ENCODE results near the gene ZBTB20.

ZBTB20 gene

DNA sequence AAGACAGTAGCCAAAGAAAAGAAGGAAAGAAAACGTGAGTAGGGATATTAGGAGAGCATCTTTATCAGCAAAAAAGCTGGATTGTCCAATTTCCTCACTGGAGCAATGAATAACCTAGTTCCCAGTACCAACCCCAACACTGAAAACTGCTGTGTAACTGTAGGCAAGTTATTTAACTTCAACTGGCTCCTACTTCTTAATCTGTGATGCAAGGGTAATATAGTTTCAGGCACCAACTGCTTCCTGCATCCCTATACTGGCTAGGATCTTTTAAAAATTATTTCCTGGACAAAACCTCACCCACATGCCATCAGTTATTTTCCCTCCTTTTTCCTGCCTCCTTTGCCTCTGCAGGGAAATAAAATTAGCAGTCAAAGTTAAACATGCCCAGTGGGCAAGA lies 59.6 kb downstream of the ZBTB20 start:
- peaks cover 2% of the 10 kb centered on the region for H3K36me3 Mint-ChIP-seq (ENCODE audit: low read depth)
- no peak overlapping the region for H3K27ac Mint-ChIP-seq
- peaks cover 18% of the 10 kb centered on the region for H3K4me1 Mint-ChIP-seq
- no peaks in the 10 kb centered on the region for H3K9me3 Mint-ChIP-seq
- no peaks in the 10 kb centered on the region for H3K27me3 Mint-ChIP-seq
- H3K4me3 Mint-ChIP-seq: no peak overlapping the region
- DNase-seq: no peak
- ATAC-seq: no peak

DNA sequence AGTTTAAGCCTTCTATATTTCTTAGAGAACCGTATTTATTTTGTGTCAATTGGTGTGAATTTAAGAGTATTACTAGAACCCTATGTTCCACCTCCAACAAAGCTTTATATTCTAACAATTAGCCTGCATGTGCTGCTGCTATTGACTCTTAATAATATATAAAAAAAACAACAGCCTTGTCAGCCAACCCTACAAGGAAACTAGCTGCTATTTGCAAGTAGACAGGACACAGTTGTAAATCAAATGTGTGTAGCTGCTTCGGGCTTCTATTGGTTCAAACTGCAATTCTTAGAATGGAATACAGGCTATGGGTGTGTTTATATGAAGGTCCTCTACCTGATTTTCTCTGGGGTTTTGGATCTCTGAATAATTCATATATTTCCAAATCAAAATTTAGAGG lies 60.7 kb downstream of the ZBTB20 start:
- no peak overlapping the region for H3K27ac Mint-ChIP-seq
- peaks cover 2% of the 10 kb centered on the region for H3K36me3 Mint-ChIP-seq (ENCODE audit: low read depth)
- no peaks in the 10 kb centered on the region for H3K9me3 Mint-ChIP-seq
- H3K4me1 Mint-ChIP-seq: peaks cover 22% of the 10 kb centered on the region
- ATAC-seq (no peak), DNase-seq (no peak)
- H3K27me3 Mint-ChIP-seq: no peaks in the 10 kb centered on the region
- no peak overlapping the region for H3K4me3 Mint-ChIP-seq

DNA sequence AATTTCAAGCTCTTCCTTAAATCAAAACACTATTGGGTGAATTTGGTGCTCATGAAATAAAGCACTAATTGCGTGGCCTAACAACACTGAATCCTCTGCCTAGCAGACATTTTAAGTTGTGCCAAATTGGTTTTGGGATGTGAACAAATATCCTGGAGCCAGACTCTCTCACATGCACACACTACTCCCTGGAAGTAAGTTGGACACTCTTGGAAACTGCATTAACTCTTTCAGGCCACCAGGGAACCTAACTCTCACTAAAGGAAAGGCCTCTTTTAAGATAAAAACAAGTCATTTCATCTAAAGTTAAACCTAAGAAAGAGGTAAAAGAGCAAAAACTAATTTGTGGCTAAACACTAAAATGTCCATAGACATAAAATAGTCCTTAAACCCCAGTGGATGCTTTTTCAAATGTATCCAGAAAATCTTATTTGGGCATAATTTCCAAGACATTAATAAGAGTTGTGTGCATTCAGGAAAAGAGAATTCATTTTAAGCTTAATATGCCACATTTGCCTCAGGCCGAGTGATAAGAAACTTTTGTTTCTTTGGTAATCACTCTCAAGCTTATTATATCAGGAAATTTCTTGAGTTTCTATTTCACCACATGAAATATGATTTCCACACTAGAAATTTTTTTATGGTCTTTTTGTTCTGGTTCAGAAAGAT lies 61.8 kb downstream of the ZBTB20 start:
- H3K4me3 Mint-ChIP-seq: no peak overlapping the region
- H3K27ac Mint-ChIP-seq: no peak overlapping the region
- no peaks in the 10 kb centered on the region for H3K27me3 Mint-ChIP-seq
- peak; percentile 52 for ATAC-seq
- H3K36me3 Mint-ChIP-seq (ENCODE audit: low read depth): peaks cover 2% of the 10 kb centered on the region
- no peaks in the 10 kb centered on the region for H3K9me3 Mint-ChIP-seq
- H3K4me1 Mint-ChIP-seq: peaks cover 28% of the 10 kb centered on the region
- DNase-seq: no peak

DNA sequence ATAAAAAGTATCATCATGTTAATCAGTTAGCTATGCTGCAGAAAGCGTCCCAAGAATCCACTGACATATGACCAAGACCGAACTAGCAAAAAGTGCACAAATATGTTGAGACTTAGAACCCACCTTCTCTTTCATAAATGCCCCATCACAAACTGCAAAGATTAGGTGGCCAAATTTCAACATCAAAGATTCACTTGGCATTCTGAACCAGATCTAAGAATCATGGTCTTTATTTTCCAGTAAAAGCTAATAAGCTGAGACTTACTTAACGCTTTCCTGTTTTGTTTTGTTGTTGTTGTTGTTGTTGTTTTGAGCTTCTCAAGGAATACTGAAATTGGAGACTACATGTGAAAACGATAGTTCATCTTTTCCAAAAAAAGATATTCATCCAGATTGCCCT lies 62.4 kb downstream of the ZBTB20 start:
- Mint-ChIP-seq H3K27me3 (no peaks in the 10 kb centered on the region), H3K4me1 (peaks cover 31% of the 10 kb centered on the region), H3K9me3 (no peaks in the 10 kb centered on the region), H3K36me3 (ENCODE audit: low read depth) (peaks cover 2% of the 10 kb centered on the region), H3K4me3 (no peak overlapping the region), H3K27ac (no peak overlapping the region)
- ATAC-seq (no peak), DNase-seq (no peak)

DNA sequence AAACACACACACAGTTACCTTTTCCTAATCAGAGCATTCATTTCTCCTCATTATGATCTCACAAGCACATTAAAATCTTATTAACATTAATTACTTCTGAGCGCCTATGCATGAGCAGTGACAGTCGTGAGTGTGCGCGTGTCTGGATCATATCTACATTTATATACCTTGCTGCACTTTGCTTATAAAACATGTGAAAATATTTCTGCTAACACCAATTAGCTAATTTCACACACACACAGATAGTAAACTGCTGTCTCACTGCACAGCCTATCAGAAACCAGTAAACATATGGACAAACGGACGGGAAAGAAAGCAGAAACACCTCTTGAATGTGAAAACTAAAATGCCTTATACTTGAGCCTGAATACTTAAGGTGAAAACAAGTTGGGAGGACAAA lies 64.8 kb downstream of the ZBTB20 start:
- DNase-seq: no peak
- Mint-ChIP-seq H3K27me3 (no peaks in the 10 kb centered on the region), H3K4me3 (no peak overlapping the region), H3K4me1 (peaks cover 42% of the 10 kb centered on the region), H3K9me3 (no peaks in the 10 kb centered on the region), H3K27ac (no peak overlapping the region), H3K36me3 (ENCODE audit: low read depth) (peaks cover 2% of the 10 kb centered on the region)
- no peak for ATAC-seq

DNA sequence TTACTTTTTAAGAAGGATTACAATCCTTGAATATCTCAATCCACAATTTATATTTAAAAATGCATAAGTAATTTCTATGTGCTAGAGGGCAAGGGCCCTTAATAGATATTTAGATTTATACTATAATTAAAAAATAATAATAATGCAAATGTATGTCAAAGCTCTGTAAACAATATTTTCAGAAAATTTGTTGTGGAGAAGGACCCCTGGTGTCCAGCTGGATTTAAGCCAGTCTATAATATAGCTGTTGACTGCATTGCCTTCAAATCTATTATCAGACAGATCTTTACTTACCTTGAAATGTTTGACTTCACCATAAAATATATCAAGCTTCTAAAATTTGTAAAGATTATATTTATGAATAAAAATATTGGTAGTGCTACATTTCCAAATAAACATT lies 65.6 kb downstream of the ZBTB20 start:
- no peak for DNase-seq
- Mint-ChIP-seq H3K36me3 (ENCODE audit: low read depth) (peaks cover 4% of the 10 kb centered on the region), H3K4me1 (peaks cover 49% of the 10 kb centered on the region), H3K27ac (no peak overlapping the region), H3K27me3 (no peaks in the 10 kb centered on the region), H3K4me3 (no peak overlapping the region), H3K9me3 (peaks cover under 1% of the 10 kb centered on the region)
- no peak for ATAC-seq

DNA sequence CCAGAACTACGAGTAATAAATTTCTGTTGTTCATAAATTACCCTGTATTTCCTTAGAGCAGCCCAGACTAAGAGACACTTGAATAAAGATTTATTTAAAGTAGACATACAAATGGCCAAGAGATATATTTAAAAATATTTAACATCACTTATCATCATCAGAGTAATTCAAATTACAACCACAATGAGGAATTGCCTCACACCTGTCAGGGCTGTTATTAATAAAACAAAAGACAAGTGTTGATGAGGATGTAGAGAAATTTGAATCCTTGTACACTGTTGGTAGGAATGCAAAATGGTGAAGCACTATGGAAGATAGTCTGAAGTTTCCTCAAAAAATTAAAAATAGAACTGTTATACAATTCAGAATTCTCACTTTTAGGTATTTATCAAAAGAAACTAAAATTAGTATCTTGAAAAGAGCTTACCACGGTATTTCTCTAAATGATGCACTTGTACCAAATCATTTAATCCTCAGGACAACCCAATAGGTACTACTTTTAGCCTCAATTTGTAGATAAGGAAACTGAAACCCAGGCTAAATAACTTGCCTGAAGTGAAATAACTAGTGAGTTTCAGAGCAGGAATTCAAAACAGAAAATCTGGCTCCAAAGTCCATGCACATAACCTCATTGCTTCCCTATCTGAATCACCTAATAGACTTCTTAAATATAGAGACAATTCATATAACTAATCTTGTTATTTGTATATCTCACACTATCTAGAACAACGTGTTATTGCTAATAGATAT lies 69.4 kb downstream of the ZBTB20 start:
- Mint-ChIP-seq H3K9me3 (peaks cover 8% of the 10 kb centered on the region), H3K27ac (no peak overlapping the region), H3K4me1 (peaks cover 34% of the 10 kb centered on the region), H3K27me3 (no peaks in the 10 kb centered on the region), H3K36me3 (ENCODE audit: low read depth) (peaks cover 7% of the 10 kb centered on the region), H3K4me3 (no peak overlapping the region)
- DNase-seq (no peak), ATAC-seq (peak; percentile 40)

DNA sequence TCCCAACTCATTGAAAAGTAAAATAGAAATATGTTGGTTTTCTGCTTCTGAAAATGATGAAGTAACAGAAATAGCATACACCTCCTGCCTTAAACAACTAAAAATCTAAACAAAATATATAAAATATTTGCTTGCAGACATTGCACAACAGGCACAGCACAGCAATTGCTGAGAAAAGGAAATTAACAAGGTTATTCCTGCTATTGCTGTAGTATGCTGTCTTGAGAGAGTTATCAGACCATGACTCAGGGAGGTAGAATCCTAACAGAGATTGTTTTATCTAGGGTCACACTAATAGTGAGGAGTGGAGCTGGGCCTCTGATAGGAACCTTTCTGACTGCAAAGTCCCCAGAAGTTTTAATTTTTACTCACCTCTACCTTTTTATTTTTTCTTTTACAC lies 72.6 kb downstream of the ZBTB20 start:
- Mint-ChIP-seq H3K4me3 (no peak overlapping the region), H3K4me1 (peaks cover 23% of the 10 kb centered on the region), H3K27ac (no peak overlapping the region), H3K36me3 (ENCODE audit: low read depth) (peaks cover 14% of the 10 kb centered on the region), H3K9me3 (peaks cover 8% of the 10 kb centered on the region), H3K27me3 (no peaks in the 10 kb centered on the region)
- ATAC-seq (no peak), DNase-seq (no peak)

DNA sequence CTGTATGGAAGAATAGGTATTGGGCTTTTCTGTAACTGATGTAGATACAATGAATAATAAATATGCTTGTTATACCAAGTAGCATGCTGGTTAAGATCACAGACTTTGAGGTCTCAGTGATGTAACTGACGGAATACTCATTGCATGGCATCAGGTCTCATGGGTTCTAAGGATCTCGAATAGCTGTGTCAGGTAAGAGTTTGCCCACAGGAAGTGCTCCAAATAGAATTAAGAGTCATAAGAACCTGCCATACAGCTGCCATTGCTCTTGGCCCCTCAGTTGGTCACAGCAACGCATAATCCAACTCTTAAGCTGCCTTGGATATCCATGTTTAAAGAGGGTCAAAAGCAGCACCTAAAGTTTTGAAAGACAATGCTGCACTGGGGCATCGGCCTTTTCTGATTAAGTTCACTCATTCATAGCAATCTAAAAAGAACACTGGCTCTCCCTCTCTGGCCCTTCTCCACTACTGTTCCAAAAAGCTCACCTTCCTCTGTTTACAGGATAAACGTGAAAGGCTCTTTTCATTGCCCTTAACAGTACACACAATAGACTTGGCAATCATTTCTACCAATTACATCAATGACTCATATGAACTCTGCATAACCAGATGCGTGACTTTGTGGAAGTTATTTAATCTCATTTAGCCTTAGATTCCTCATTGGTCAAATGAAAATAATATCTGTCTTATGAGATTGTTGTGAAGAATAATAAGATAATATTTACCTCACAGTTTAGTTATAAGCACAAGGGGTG lies 74.6 kb downstream of the ZBTB20 start:
- DNase-seq (no peak), ATAC-seq (no peak)
- peaks cover 18% of the 10 kb centered on the region for H3K36me3 Mint-ChIP-seq (ENCODE audit: low read depth)
- no peak overlapping the region for H3K4me3 Mint-ChIP-seq
- H3K4me1 Mint-ChIP-seq: peaks cover 18% of the 10 kb centered on the region
- H3K27me3 Mint-ChIP-seq: no peaks in the 10 kb centered on the region
- no peak overlapping the region for H3K27ac Mint-ChIP-seq
- H3K9me3 Mint-ChIP-seq: peaks cover 8% of the 10 kb centered on the region

DNA sequence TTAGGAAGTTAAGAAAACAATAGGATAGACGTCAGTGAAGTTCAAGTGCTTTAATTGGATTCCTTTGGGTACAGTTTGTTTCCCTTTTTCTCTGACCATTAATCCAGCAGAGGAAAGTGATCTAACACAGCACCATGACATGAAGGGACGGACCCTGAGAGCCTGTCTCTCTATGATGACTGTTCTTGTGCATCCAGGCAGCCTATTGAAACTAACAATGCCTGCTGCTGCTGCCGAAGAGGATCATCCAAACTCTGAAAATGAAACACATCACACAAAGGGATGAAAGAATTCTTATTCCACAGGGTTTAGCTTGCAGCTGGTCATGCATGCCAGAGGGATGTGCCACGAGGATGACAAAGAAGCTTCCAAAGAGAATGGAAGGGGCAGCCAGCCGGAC lies 75.5 kb downstream of the ZBTB20 start:
- no peak for ATAC-seq
- Mint-ChIP-seq H3K36me3 (ENCODE audit: low read depth) (peaks cover 16% of the 10 kb centered on the region), H3K27ac (no peak overlapping the region), H3K27me3 (no peaks in the 10 kb centered on the region), H3K4me3 (no peak overlapping the region), H3K4me1 (peaks cover 11% of the 10 kb centered on the region), H3K9me3 (peaks cover 8% of the 10 kb centered on the region)
- DNase-seq: no peak

DNA sequence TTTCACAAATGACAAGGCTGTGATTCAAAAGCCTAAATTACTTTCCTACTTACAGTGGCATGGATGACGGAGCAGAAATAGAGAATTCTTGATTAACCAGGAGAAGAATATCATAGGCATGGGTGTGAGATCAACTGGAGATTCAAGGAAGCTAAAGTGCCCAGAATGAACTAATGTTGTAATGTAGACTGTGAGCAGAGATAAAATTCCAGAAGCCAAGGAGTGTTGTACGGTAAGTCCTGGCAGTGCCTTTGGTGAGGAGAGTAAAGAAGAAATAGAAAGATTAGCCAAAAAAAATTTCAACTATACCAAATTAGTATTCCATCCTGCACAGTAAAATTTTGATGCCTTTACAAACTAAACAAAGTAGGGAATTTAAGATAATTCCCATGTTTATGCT lies 75.9 kb downstream of the ZBTB20 start:
- H3K4me1 Mint-ChIP-seq: peaks cover 10% of the 10 kb centered on the region

DNA sequence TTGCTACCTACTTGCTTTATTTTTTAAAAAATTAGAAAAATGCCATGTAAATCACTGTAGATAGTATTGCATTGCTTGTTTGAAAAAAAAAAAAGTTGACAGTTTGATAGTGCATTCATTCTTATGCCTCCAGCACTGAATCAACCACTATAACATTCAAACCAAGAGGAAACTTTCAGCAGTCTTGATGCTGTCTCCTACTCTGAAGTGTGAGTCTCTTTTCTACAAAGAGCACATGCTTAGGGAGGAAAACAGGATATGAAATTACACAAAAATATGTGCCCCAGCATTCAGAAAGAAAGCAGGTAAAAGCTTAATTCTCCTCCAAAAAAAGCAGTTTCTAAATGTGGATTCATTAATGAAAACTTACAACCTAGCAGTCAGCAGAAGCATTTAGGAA lies 78.3 kb downstream of the ZBTB20 start:
- Mint-ChIP-seq H3K36me3 (ENCODE audit: low read depth) (peaks cover 23% of the 10 kb centered on the region), H3K27ac (no peak overlapping the region), H3K27me3 (no peaks in the 10 kb centered on the region), H3K4me3 (no peak overlapping the region), H3K4me1 (peaks cover 8% of the 10 kb centered on the region), H3K9me3 (peaks cover 5% of the 10 kb centered on the region)
- DNase-seq (no peak), ATAC-seq (no peak)

More for the DNA sequence above, 75.9 kb downstream of the ZBTB20 start:
- H3K27me3 Mint-ChIP-seq: no peaks in the 10 kb centered on the region
- H3K9me3 Mint-ChIP-seq: peaks cover 9% of the 10 kb centered on the region
- no peak overlapping the region for H3K4me3 Mint-ChIP-seq
- H3K36me3 Mint-ChIP-seq (ENCODE audit: low read depth): peaks cover 16% of the 10 kb centered on the region
- H3K27ac Mint-ChIP-seq: no peak overlapping the region
- ATAC-seq (no peak), DNase-seq (no peak)

DNA sequence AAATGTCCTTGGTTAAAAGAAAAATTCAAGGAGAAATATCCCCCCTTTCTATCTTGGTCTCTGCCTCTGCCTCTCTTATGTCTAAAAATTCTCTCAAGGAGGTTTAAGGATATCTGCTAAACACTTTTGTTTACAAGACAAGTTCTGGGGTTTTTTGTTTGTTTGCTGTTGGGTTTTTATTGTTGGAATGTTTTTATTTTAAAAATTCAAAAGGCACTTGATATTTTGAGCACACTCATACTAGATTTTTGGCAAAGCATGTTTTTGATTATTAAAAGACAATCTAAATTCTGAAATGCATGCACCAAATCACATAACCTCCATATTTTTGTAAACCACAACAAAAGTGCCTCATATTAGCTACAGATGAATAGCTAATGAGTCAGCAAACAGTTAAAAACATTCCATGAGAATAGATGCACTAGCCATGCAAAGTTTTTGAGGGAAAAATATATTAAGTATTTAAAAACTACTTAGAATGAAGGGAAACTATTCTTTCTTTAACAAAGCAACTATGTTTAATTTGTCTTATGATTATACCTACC lies 84.6 kb downstream of the ZBTB20 start:
- no peak overlapping the region for H3K27ac Mint-ChIP-seq
- peaks cover 10% of the 10 kb centered on the region for H3K9me3 Mint-ChIP-seq
- no peak for ATAC-seq
- H3K36me3 Mint-ChIP-seq (ENCODE audit: low read depth): peaks cover 20% of the 10 kb centered on the region
- H3K27me3 Mint-ChIP-seq: no peaks in the 10 kb centered on the region
- H3K4me3 Mint-ChIP-seq: no peak overlapping the region
- no peaks in the 10 kb centered on the region for H3K4me1 Mint-ChIP-seq
- DNase-seq: no peak

DNA sequence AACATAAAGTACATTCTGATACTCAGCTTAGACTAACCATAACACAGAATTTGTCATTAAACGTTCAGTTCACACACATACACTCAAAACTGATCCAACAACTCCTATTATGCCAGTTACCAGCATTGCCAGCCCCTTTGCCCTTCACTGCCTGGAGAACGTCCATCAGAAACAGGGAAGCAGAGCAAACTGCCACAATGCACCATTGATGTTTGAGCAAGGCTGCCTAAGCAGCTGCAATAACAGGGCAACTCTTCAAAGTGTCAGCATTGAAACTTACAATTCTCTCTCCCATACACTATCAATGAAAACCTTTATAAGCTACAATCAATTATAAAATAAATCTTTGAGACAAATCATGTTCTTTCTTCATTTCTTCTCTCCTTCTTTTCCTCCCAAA lies 85.1 kb downstream of the ZBTB20 start:
- no peak overlapping the region for H3K4me3 Mint-ChIP-seq
- ATAC-seq: no peak

DNA sequence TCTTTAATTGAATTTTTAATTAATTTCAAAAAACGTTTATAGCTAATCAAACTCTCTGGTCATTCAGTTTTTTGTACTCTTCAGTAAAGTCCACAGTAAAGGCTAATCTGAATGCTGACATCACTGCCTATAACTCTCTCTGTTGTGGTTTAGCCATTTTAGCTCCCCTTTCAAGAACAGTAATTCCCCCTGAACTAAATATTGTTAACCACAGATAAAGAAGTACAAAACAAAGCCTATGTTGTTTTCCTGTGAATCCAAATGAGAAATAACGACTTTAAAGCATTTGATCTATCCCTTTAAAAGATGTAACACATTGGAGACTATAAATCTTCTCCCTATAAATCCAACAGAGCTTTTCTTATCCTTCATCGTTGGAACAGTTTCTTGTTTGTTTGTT lies 94.2 kb downstream of the ZBTB20 start:
- Mint-ChIP-seq H3K27ac (no peak overlapping the region), H3K9me3 (no peaks in the 10 kb centered on the region), H3K4me1 (peaks cover 1% of the 10 kb centered on the region), H3K4me3 (no peak overlapping the region), H3K27me3 (no peaks in the 10 kb centered on the region), H3K36me3 (ENCODE audit: low read depth) (no peaks in the 10 kb centered on the region)
- DNase-seq: no peak
- no peak for ATAC-seq

More for the DNA sequence above, 85.1 kb downstream of the ZBTB20 start:
- H3K9me3 Mint-ChIP-seq: peaks cover 10% of the 10 kb centered on the region
- H3K27ac Mint-ChIP-seq: no peak overlapping the region
- peaks cover 20% of the 10 kb centered on the region for H3K36me3 Mint-ChIP-seq (ENCODE audit: low read depth)
- no peak for DNase-seq
- no peaks in the 10 kb centered on the region for H3K4me1 Mint-ChIP-seq
- H3K27me3 Mint-ChIP-seq: no peaks in the 10 kb centered on the region

All from activated naive CD8-positive, alpha-beta T cell treated with anti-CD3 and anti-CD28 coated beads, Interleukin-2, amount 50 U/mL, for 24 hours (primary cell).